ENCODE data around the gene NUDT16L1.

DNA sequence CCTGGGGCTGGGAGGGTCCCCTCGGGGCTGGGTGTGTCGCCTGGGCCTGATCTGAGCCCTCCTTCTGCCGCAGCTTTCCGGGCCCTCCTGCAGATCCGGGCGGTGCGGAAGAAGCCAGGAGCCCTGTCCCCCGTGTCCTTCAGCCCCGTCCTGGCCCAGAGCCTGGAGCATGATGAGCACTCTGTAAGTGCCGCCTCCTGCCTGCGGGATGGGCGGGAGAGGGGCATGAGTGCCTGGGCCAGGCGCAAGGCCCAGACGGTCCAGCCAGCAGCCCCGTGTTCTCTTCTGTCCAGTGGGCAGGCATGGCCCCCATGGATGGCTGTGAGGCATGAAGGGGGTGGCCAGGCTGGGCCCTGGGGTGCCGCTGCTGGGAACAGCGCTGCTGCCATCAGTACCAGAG lies 16.0 kb upstream of the NUDT16L1 start:
- TF ChIP-seq, protein P1, sequence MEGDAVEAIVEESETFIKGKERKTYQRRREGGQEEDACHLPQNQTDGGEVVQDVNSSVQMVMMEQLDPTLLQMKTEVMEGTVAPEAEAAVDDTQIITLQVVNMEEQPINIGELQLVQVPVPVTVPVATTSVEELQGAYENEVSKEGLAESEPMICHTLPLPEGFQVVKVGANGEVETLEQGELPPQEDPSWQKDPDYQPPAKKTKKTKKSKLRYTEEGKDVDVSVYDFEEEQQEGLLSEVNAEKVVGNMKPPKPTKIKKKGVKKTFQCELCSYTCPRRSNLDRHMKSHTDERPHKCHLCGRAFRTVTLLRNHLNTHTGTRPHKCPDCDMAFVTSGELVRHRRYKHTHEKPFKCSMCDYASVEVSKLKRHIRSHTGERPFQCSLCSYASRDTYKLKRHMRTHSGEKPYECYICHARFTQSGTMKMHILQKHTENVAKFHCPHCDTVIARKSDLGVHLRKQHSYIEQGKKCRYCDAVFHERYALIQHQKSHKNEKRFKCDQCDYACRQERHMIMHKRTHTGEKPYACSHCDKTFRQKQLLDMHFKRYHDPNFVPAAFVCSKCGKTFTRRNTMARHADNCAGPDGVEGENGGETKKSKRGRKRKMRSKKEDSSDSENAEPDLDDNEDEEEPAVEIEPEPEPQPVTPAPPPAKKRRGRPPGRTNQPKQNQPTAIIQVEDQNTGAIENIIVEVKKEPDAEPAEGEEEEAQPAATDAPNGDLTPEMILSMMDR (IDR thresholded peaks at IDR 0.05) = no peak
- TF ChIP-seq POLR2A (IDR thresholded peaks at IDR 0.05) = no peak

Data from testis (tissue), 2 donors.